ENCODE data around the gene TOX2. TPM values are rescaled to one million over a fixed set of nuclear protein-coding genes. Genes with fewer than 3 reads are reported as not detected.

Gene TOX2
- polyA plus RNA-seq, 3 donors: 0.39 to 0.56 (median 0.47) TPM

DNA sequence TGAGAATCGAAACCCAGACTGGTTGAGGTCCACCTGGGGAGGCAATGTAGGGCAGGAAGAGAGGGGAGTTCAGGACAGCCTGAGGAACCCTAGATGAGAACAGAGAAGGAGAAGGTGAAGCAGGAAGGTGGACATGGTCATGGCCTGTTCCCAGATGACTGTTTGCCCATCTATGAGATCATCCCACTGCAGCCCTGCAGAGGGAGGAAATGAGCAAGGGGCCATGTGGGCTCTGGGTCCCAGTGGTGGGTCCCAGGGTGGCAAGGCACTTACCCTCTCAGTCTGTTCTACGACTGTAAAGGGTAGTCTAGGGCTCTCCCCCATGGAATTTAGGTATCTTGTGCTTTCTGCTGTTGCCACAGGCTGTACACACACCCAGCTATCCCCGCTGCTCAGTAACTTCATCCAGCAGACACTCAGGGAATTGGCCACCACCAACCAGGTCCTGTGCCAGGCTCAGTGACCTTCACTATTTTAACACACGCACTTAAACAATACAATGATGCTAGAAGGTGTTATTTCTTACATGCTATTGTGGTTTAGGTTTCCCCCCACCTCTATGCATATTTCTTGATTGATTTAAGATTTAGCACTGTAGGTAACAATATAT is 89.8 kb downstream of the TOX2 start:
- Histone ChIP-seq H3K4me2 (replicated peaks; ENCODE audit: extremely low read depth, low read length, poor library complexity, severe bottlenecking) (no peak overlapping the region), H3K4me3 (replicated peaks in 1 of 3; ENCODE audit: low read depth in 2 of 3, low read length in 3 of 3) (no peak overlapping the region), H3K27me3 (ENCODE audit: control insufficient read depth in 2 of 2, insufficient read depth in 2 of 2, low read length in 2 of 2) (peaks cover 6 to 14% of the 10 kb centered on the region in 2 donors), H3K9me3 (replicated peaks in 1 of 2; ENCODE audit: control insufficient read depth in 1 of 2, insufficient read depth in 1 of 2, low read length in 2 of 2) (no peaks in the 10 kb centered on the region), H2AFZ (ENCODE audit: insufficient read depth, low read depth, low read length, poor library complexity, severe bottlenecking) (no peak overlapping the region), H3K36me3 (replicated peaks in 1 of 2; ENCODE audit: control insufficient read depth in 1 of 2, insufficient read depth in 2 of 2, low read length in 2 of 2) (no peaks in the 10 kb centered on the region), H3K4me1 (ENCODE audit: control insufficient read depth in 1 of 2, insufficient read depth in 2 of 2, low read length in 2 of 2) (no peaks in the 10 kb centered on the region), H3K79me2 (ENCODE audit: insufficient read depth, low read length) (no peaks in the 10 kb centered on the region), H3K9ac (ENCODE audit: insufficient read depth, low read length, poor library complexity, severe bottlenecking) (no peak overlapping the region), H4K20me1 (ENCODE audit: insufficient read depth, low read length) (no peaks in the 10 kb centered on the region), H3K27ac (ENCODE audit: low read depth in 1 of 2, low read length in 2 of 2) (no peak overlapping the region)
- no peaks in the 10 kb centered on the region for H3K4me1 Mint-ChIP-seq
- DNase-seq: no peak
- peaks cover 0 to 3% (median 0%) of the 10 kb centered on the region in 7 donors for H3K9me3 Mint-ChIP-seq
- intact Hi-C loops (cut with micrococcal nuclease): no loop called here
- 94% methylated on average over 2 of the region's 4 CpGs for WGBS (ENCODE audit: insufficient coverage)
- peaks cover 16 to 36% (median 17%) of the 10 kb centered on the region in 3 donors for H3K27me3 Mint-ChIP-seq (ENCODE audit: low read depth in 3 of 3)
- H3K36me3 Mint-ChIP-seq: no peaks in the 10 kb centered on the region
- H3K4me3 Mint-ChIP-seq: no peak overlapping the region
- TF ChIP-seq, protein P1, sequence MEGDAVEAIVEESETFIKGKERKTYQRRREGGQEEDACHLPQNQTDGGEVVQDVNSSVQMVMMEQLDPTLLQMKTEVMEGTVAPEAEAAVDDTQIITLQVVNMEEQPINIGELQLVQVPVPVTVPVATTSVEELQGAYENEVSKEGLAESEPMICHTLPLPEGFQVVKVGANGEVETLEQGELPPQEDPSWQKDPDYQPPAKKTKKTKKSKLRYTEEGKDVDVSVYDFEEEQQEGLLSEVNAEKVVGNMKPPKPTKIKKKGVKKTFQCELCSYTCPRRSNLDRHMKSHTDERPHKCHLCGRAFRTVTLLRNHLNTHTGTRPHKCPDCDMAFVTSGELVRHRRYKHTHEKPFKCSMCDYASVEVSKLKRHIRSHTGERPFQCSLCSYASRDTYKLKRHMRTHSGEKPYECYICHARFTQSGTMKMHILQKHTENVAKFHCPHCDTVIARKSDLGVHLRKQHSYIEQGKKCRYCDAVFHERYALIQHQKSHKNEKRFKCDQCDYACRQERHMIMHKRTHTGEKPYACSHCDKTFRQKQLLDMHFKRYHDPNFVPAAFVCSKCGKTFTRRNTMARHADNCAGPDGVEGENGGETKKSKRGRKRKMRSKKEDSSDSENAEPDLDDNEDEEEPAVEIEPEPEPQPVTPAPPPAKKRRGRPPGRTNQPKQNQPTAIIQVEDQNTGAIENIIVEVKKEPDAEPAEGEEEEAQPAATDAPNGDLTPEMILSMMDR (IDR thresholded peaks at IDR 0.05): no peak
- no peak overlapping the region for H3K27ac Mint-ChIP-seq

DNA sequence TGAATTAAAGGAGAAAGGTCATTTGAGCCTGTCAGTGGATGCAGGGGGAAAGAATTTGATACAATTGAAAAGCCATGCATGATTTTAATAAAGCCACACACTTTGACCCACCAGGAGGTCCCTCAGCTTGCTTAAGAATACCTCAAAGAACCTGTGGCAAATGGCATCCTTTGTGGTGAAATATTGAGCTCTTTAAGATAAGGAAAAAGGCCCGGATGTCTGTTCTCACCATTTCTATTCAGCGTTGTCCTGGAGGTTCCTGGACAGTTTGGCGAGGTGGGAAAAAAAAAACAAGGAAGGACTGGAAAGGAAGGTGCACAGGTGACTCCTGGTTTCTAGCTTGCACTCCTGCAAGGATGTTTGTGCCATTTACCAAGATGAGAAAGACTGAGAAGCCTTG is 91.0 kb downstream of the TOX2 start:
- DNase-seq: no peak
- intact Hi-C loops (cut with micrococcal nuclease): no loop called here
- H3K4me2 ChIP-seq (replicated peaks; ENCODE audit: extremely low read depth, low read length, poor library complexity, severe bottlenecking): no peak overlapping the region
- Mint-ChIP-seq H3K27ac (no peak overlapping the region), H3K9me3 (peaks cover 0 to 3% (median 0%) of the 10 kb centered on the region in 7 donors), H3K4me1 (no peaks in the 10 kb centered on the region), H3K27me3 (ENCODE audit: low read depth in 3 of 3) (peaks cover 12 to 29% (median 23%) of the 10 kb centered on the region in 3 donors), H3K4me3 (no peak overlapping the region), H3K36me3 (no peaks in the 10 kb centered on the region)
- no peaks in the 10 kb centered on the region for H3K36me3 ChIP-seq (replicated peaks in 1 of 2; ENCODE audit: control insufficient read depth in 1 of 2, insufficient read depth in 2 of 2, low read length in 2 of 2)
- no peak overlapping the region for H3K4me3 ChIP-seq (replicated peaks in 1 of 3; ENCODE audit: low read depth in 2 of 3, low read length in 3 of 3)
- 69% methylated on average over 3 of the region's 3 CpGs for WGBS (ENCODE audit: insufficient coverage)
- no peak overlapping the region for H2AFZ ChIP-seq (ENCODE audit: insufficient read depth, low read depth, low read length, poor library complexity, severe bottlenecking)
- H3K27me3 ChIP-seq (ENCODE audit: control insufficient read depth in 2 of 2, insufficient read depth in 2 of 2, low read length in 2 of 2): peaks cover 5 to 10% of the 10 kb centered on the region in 2 donors
- H3K9ac ChIP-seq (ENCODE audit: insufficient read depth, low read length, poor library complexity, severe bottlenecking): no peak overlapping the region
- H4K20me1 ChIP-seq (ENCODE audit: insufficient read depth, low read length): no peaks in the 10 kb centered on the region
- H3K79me2 ChIP-seq (ENCODE audit: insufficient read depth, low read length): no peaks in the 10 kb centered on the region
- TF ChIP-seq, protein P1 (IDR thresholded peaks at IDR 0.05): no peak
- no peaks in the 10 kb centered on the region for H3K9me3 ChIP-seq (replicated peaks in 1 of 2; ENCODE audit: control insufficient read depth in 1 of 2, insufficient read depth in 1 of 2, low read length in 2 of 2)
- no peak overlapping the region for H3K27ac ChIP-seq (ENCODE audit: low read depth in 1 of 2, low read length in 2 of 2)
- H3K4me1 ChIP-seq (ENCODE audit: control insufficient read depth in 1 of 2, insufficient read depth in 2 of 2, low read length in 2 of 2): no peaks in the 10 kb centered on the region
